NCI-H446 (cell line): Measurements from ENCODE around the gene SNPH.

Experiments used
- DNase-seq, 2 experiments: peaks; one replicate each; lab custom pipeline; 2025; lab: John Stamatoyannopoulos, UW

SNPH gene

GRCh38 chr20:1306316-1307135 lies 40.4 kb downstream of the SNPH start:
- no peak for DNase-seq

- no peak for DNase-seq
These were observed 41.1 kb downstream of the SNPH start for GRCh38 chr20:1307171-1307570.

GRCh38 chr20:1307571-1307971 lies 41.5 kb downstream of the SNPH start:
- DNase-seq = no peak

- no peak for DNase-seq
These were observed 42.1 kb downstream of the SNPH start for GRCh38 chr20:1308067-1308701.

DNA sequence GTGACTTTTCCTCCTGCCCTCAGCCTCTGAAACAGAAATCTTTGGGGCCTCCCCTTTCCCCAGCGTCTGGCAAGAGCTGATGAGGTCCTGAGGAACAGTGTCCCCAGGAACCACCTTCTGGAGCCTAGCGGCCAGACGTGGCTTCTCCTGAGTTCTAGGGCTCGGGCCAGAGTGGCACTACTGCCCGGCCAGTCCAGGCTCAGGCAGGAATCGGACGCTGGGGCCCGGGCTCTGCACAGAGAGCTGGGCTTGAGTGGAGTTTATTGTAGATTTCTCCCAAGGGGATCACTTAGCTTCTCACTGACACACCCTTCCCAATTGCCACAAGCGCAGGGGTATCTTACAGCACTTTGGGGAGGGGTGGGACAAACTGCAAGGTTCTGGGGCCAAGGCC lies 42.6 kb downstream of the SNPH start:
- DNase-seq = no peak

DNA sequence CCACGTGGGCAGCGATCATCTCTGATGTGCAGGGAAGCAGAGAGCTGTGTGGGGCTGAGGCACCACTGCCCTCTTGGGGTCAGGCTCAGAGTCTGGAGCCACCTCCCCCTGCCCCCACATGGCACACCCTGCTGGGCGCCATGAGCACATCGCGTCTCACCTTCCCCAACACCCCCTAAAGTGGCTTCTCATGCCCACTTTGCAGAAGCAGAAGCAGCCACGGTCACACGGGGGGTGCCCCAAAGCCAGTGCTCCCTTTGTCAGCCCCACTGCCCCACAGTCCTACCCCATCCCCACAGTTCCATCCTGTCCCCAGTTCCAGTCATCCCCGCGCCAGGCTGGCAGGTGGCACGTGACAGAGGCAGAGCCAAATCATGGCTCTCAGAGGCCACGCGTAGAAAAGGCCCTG lies 43.3 kb downstream of the SNPH start:
- DNase-seq = no peak

DNA sequence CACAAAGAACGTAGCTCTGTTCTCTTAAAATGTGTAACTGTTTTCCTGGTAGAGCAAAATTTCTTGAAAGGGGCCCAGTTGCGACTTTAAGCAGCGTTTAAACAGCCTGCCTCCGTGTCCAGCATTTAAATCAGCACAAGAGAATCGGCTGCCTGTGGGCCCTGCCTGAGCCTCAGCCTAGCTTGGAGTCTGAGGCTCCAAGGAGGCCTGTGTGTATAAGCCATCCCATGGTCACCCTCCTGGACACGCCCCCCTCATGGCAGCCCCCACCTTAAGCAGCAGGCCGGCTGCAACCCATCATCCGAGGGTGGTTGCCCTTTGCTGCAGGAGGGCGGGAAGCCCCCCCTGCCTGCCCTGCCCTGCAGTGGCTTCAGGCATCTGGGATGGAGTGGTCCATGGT lies 44.0 kb downstream of the SNPH start:
- no peak for DNase-seq

DNA sequence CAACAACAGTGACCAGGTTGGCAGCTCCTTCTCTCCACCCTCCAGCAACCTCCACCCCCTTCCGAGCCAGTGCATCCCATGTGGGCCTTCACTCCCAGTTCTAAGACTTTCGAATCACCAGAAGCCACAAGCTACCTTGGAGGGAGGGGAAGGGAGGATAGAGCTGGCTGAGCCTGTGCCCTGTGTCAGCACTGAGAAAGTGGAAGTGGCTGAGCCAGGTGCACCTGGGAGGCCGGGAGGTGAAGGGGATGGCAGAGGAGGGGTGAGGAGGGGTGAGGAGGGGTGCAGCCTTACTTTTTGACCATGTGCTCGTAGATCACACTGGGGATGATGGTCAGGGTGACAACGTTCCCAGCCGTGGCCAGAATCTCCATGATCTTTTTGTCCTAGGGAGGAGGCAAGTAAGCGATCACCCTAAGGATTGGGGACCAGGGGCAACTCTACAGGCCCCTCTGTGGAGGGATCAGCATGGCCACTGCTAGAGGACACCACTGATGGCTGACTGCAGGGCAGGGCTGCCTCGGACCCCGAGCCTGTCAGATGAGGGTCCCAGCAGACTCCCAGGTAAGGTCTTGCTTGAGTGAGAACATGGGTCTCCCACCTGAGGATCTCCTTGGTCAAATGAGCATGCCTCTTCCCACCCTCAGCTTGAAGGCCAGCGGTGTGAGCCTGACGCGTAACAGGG lies 44.6 kb downstream of the SNPH start:
- DNase-seq = no peak

DNA sequence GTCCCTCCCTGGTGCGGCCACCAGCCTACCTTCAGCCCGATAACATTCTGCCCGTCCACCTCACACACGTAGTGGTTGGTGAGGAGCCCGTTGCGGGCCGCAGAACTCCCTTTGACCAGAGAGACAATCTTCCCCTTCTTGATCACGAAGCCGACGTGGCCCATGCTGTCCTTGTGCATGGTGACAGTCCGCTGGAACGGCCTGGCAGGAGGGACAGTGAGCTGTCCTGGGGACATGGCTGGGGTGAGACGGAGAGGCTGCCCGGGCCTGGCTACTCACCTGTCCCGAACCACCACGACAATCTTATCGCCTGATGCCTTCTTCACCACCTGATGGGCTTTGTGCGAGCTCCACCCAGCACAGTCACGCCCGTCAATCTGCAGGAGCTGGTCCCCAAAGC lies 46.2 kb downstream of the SNPH start:
- no peak for DNase-seq

DNA sequence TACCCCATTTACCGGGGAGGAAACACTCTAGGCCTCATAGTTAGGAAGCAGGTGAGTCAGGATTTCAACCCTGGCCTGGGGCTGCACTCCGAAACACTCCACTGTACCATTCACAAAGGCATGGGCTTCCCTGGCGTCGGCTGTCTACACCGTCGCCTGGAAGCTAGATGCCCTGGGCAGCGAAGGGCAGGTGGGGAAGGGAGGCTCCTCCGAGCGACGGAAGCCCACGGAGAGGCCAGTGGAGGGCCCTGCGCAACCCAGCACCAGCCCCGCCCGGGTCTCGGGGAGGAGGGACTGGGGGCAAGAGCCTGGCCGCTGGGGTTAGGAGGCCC lies 46.8 kb downstream of the SNPH start:
- DNase-seq = no peak

- DNase-seq = peak; percentile 28 to 75
These were observed 47.3 kb downstream of the SNPH start for GRCh38 chr20:1313236-1313964.

- no peak for DNase-seq
These were observed 49.7 kb downstream of the SNPH start for GRCh38 chr20:1315804-1316203.

- DNase-seq = no peak
These were observed 51.6 kb downstream of the SNPH start for GRCh38 chr20:1317545-1318255.

DNA sequence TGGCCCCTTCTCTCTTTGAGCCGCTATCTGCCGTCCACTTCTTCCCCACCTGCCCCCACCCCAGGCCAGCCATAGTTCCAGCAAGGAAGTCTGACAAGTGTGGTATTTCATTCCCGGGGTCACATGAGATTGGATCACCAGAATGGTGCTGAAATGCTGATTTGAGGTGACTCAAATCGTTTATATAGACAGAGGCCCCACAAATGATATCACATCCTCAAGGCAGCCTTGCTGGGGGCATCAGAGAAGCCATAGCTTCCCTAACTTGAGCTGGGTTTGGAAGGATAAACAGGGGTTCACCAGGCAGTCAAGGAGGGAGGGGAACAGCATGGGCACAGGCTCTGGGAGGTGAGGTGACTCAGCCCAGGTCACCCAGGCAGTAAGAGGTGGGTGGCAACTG lies 53.0 kb downstream of the SNPH start:
- DNase-seq = no peak

DNA sequence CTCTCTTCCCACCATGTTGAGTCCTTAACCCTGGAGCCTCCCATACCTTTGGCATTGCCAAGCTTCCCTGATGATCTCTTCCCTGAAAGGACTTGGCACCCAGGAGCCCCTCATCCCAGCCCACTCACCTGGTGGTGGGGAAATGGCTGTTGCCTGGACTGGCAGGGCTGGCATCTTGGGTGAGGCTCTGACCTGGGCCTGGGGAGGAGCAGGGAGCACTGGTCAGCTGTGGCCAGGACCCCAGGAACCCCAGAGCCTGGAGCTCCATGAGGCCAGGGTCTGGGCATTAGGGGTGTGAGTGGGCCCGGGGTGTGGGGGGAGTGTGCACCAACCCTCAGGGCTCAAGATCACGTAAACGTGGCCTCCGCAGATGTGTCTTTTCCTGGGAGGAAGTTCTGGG lies 53.4 kb downstream of the SNPH start:
- DNase-seq = no peak

GRCh38 chr20:1320016-1320415 lies 53.9 kb downstream of the SNPH start:
- DNase-seq = no peak

DNA sequence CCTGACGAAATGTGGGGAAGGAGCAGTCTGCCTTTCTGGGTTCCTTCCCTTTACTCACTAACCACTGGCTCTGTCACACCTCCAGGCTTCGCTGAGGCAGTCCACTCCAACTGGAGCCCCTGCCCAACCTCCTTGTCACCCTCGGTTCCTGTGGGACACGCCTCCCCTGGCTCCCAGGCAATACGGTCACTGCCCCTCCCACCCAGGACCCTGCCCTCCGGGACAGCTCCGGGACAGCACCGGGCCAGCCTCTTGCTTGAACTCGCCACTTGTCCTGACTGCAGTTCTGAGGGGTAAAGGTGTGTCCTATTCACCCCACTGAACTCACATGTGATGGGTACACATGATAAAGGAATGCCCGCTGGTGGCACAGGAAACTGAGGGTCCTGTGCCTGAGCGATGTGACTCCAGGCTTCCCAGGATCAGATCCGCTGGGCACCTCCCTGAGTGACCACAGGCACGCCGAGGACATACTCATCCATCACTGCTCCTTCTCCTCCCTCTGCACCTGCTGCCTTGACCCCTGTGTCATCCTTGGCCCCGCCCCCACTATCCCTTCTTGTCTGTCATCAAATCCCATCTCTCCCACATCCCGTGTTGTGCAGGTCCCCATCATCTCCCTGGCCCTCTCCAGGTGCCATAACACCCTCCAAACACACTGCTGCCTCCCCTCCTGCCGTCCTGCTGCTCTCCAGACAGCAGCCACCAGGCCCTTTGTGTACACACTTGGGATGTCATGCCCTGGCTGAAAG lies 55.0 kb downstream of the SNPH start:
- DNase-seq = no peak

- no peak for DNase-seq
These were observed 55.5 kb downstream of the SNPH start for GRCh38 chr20:1321654-1321939.

- peak in 1 of 2 experiments; percentile 21 for DNase-seq
These were observed 56.6 kb downstream of the SNPH start for GRCh38 chr20:1322511-1323245.

DNA sequence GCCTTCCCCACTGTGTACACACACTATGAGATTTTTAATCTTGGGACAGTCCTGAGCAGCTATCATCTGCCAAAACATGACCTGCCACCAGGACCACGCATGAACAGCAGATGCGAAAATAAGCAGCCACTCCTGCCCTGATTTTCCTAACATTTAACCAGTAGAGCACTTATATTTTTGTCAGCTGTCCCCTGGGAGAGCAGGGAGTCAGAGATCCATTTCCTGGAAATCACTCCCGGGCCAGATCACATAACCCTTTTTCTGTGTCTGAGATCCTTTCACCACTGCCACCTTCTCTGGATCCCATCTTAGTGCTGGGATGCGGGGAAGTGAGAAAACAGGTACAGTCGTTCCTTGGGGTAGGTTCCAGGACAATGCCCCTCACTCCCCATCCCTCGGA lies 57.2 kb downstream of the SNPH start:
- no peak for DNase-seq
